ENCODE data around the gene USP1.

DNA sequence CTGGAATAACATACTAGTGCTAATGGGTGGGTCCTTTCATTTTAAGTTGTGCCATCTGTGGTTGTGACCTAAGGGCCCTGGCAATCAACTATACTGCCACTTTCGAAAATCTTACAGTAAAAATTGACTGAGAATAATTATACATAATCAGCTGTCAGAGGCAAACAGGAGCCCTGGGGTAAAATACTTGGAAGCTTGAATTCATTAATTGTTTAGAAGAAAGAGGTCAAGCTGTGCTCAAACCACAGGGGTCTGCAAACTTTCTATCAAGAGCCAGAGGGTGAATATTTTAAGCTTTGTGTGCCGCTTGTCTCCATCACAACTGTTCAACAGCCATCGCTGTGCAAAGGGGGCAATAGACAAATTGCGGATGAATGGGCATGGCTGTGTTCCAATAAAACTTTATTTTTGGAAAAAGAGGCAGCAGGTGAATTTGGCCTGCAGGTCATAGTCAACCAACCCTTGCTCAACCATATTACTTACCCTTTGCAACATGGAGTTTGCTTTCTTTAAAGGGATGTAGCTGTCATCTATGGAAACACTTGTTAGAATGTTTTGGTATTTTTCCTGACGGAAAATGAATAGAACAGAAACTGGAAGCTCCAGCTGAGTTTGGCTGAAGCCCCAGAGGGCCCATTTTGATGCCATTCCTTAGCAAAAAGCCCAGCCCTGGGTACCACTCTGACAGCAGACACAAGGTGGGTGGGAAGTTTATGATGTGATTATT, 35.7 kb upstream of the USP1 start:
- TF ChIP-seq POLR2AphosphoS5 (IDR thresholded peaks at IDR 0.05) (no peak), SMC3 (conservative IDR thresholded peaks at IDR 0.05; ENCODE audit: poor library complexity) (no peak), EZH2 (IDR thresholded peaks at IDR 0.05; ENCODE audit: borderline replicate concordance, insufficient read depth, low read length, poor library complexity, severe bottlenecking) (no peak), RAD21 (conservative IDR thresholded peaks at IDR 0.05) (no peak)
- TF ChIP-seq, protein P1, sequence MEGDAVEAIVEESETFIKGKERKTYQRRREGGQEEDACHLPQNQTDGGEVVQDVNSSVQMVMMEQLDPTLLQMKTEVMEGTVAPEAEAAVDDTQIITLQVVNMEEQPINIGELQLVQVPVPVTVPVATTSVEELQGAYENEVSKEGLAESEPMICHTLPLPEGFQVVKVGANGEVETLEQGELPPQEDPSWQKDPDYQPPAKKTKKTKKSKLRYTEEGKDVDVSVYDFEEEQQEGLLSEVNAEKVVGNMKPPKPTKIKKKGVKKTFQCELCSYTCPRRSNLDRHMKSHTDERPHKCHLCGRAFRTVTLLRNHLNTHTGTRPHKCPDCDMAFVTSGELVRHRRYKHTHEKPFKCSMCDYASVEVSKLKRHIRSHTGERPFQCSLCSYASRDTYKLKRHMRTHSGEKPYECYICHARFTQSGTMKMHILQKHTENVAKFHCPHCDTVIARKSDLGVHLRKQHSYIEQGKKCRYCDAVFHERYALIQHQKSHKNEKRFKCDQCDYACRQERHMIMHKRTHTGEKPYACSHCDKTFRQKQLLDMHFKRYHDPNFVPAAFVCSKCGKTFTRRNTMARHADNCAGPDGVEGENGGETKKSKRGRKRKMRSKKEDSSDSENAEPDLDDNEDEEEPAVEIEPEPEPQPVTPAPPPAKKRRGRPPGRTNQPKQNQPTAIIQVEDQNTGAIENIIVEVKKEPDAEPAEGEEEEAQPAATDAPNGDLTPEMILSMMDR (IDR thresholded peaks at IDR 0.05; ENCODE audit: poor library complexity, severe bottlenecking): no peak

Measured in neural cell (in vitro differentiated cells).